LNCaP clone FGC (cell line): Measurements from ENCODE around the gene CA10.

ENCODE experiments used
- DNase-seq: peaks from one replicate; pipeline ENCODE4 v3.0.0-alpha.2; 2011; ENCODE audit warnings: low read depth
- H3K4me3 ChIP-seq: 2 replicates; pipeline ENCODE4 v1.5.1; 2011; ENCODE audit warnings: mild to moderate bottlenecking, low read depth, low read length, control low read depth
- TF ChIP-seq, protein P1 (sequence below): IDR thresholded peaks from 2 replicates; pipeline ENCODE4 v1.5.1; 2012; ENCODE audit warnings: mild to moderate bottlenecking; ENCODE audit not compliant: control insufficient read depth, insufficient read depth; ENCODE audit errors: extremely low read depth

Gene CA10

DNA sequence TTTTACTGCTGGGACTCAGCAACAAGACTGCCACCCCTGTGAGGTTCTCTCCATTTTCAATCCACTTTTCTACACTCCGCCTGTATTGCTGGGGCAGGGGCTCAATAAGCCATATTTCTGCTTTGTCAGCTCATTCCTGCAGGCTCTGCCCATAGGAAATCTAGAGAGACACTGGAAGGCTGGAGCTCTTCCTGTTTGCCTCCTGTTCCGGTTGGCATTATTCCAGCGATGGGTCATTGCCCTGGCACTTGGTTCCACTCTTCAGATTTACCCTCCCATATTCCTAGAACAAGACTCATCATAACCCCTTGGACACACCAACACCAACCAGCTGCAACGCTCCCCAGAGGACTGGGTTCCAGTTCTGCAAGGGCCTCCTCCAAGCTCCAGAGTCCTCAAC is 210.4 kb downstream of the CA10 start:
- H3K4me3 ChIP-seq: no peak overlapping the region
- TF ChIP-seq, protein P1, sequence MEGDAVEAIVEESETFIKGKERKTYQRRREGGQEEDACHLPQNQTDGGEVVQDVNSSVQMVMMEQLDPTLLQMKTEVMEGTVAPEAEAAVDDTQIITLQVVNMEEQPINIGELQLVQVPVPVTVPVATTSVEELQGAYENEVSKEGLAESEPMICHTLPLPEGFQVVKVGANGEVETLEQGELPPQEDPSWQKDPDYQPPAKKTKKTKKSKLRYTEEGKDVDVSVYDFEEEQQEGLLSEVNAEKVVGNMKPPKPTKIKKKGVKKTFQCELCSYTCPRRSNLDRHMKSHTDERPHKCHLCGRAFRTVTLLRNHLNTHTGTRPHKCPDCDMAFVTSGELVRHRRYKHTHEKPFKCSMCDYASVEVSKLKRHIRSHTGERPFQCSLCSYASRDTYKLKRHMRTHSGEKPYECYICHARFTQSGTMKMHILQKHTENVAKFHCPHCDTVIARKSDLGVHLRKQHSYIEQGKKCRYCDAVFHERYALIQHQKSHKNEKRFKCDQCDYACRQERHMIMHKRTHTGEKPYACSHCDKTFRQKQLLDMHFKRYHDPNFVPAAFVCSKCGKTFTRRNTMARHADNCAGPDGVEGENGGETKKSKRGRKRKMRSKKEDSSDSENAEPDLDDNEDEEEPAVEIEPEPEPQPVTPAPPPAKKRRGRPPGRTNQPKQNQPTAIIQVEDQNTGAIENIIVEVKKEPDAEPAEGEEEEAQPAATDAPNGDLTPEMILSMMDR: no peak
- DNase-seq: no peak

DNA sequence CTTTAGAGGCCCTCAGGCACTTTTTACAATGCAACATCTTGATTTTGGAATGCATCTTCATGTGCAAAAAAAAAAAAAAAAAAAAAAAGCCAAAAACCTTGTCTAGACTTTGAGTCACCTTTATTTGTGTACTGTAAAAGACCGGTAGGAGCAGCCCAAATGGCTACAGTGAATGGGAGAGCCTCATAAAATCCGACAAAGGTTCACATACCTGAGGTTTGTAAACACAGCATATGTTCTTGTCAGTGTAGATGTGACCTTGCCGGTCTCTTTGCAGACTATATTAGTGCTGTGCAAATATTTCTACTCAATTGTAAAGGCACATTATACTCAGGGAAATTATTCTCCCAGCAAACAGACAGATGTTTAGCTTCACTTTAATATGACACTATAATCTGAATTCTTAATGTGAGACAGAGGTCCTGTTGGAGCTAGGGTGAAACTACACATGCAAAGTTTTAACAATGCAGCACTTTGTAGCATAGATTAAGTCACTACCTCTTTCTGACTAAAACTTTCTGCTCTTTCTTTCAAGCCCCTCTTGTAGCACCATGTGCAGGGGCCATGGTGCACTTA is 211.3 kb downstream of the CA10 start:
- peak; percentile 50 for DNase-seq
- TF ChIP-seq, protein P1: no peak
- no peak overlapping the region for H3K4me3 ChIP-seq

DNA sequence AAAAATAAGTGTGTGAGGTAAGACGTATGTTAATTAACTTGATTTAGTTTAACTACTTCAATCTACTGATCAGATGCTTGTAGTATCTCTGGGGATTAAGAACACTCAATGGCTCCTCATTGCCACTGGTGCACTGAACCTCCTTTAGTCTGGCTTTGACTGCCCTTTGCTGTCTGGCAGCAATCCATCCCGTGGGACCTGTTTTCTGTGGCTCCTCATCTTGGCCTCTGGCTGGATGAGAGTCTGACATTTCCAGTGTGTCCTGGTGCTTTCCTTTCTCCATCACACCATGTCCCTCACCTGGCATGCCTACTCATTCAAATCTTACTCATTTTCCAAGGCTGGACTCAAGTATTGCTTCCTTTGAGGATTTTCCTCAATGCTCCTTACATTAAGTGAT is 212.2 kb downstream of the CA10 start:
- no peak overlapping the region for H3K4me3 ChIP-seq
- TF ChIP-seq, protein P1: no peak
- no peak for DNase-seq

DNA sequence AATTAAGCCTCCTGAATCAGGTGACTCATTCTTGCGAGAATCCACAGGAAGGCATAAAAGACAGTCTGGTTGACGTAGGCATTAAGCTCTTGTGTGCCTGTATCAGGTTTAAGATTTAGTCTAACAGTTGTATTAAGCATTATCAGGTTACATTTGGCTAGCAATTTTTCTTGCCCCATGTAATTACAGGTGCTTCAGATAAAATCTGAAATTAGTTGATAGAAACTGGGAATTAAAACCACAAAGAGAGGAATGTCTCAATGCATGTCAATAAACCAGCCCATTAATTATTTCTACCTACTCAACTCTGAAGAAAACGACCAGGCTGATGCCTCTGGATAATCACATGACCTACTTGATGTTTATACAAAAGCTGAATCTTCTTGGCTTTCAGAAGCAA is 217.2 kb downstream of the CA10 start:
- TF ChIP-seq, protein P1: no peak
- no peak for DNase-seq
- H3K4me3 ChIP-seq: no peak overlapping the region

DNA sequence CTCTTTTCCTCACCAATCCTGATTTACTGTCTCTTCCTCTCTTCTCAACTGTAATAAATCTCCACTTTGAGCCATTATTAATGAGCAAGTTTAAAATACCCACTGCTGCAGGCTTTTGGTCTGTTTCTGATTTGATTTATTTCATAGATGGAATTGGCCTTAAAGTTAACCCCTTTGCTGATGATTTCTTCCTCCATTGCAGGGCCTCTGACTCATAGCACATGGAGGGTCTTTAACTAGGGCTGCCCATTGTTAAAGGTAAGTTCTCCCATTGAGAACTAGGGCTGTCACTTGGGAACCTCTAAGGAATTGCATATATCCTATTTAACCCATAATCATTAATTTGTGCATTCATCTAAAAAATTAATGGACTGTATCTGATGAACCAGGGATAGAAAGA is 221.2 kb downstream of the CA10 start:
- TF ChIP-seq, protein P1: no peak
- no peak for DNase-seq
- H3K4me3 ChIP-seq: no peak overlapping the region

DNA sequence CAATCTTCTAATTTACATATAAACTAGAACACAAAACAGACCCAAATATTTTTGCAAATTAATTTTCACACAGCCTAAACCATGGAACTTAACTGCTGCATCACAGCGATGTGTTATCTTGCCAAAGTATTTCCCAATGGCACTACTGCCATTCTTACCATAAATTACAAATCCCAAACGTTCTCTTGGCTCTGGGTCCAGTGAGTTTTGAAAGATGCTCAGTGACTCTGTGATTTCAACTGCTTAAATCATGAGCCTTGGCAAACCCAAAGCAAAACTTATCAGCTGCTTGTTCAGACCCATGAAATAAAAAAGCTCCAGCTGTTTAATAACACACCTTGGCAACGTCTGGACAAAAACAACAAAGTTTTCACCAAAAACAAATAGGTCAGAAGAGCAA is 223.0 kb downstream of the CA10 start:
- TF ChIP-seq, protein P1: no peak
- no peak overlapping the region for H3K4me3 ChIP-seq
- no peak for DNase-seq

DNA sequence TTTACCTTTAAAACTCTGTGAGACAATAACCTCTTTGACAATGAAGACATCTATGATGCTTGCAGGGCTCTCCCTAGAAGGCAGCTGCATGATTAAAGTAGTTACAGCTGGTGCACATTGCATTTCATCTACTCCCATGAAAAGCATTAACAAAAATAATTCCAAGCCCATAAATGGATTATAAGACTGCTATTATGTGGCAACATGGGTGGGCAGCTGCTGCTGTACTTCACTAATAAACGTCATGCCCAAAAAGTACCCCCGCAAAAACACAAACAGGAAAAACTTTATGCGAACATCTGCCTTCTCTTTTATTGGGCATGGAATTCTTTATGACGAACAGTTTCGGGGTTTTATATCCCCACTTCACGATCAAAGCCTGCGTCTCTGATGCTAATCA is 224.9 kb downstream of the CA10 start:
- DNase-seq: no peak
- TF ChIP-seq, protein P1: no peak
- H3K4me3 ChIP-seq: no peak overlapping the region
